Glomerular visceral epithelial cell (primary cell): Measurements from ENCODE around the gene KATNIP.

Source experiments
- DNase-seq: peaks from one replicate; pipeline ENCODE4 v3.0.0-alpha.2; 2016; ENCODE audit errors: extremely low spot score

Gene KATNIP

DNA sequence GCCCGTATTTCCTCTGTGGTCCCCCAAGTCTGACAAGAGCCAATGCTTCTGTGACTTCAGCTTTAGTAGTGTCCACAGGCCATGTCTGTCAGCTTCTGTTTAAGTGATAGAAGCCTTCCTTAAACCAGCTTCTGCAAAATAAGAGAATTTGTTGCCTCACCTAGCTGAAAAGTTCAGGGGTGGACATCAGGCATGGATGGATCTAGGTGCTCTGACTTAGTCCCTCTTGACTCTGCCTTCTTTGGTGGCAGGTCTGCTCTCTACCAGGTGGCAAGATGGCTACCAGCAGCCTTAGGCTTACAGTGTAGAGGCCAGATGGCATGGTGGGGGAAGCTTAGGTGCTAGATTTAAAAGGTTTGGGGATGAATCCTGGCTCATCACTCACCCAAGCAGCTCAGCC lies 33.7 kb downstream of the KATNIP start:
- no peak for DNase-seq

DNA sequence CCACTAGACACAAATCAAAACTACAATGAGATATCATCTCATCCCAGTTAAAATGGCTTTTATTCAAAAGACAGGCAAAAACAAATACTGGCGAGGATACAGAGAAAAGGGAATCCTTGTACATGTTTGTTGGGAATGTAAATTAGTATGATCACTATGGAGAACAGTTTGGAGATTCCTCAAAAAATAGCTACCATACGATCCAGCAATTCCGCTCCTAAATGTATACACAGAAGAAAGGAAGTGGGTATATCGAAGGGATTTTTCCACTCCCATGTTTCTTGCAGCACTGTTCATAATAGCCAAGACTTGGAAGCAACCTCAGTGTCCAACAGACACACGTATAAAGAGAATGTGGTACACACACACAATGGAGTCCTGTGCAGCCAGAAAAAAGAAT lies 35.3 kb downstream of the KATNIP start:
- no peak for DNase-seq

DNA sequence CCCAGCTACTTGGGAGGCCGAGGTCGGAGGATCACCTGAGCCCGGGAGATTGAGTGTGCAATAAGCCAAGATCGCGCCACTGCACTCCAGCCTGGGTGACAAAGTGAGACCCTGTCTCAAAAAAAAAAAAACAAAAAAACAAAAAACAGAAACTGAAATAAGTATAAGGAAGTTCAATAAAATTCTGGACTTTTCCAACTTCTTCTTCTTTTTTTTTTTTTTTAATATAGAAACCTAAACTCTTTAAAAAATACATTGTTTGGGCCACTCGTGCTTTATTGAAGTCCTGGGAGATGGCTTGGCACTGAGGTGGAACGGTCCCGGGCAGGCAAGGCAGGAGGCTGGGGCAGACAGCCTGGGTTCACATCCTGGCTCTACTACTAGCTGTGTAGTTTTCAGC lies 36.8 kb downstream of the KATNIP start:
- DNase-seq, result no peak

DNA sequence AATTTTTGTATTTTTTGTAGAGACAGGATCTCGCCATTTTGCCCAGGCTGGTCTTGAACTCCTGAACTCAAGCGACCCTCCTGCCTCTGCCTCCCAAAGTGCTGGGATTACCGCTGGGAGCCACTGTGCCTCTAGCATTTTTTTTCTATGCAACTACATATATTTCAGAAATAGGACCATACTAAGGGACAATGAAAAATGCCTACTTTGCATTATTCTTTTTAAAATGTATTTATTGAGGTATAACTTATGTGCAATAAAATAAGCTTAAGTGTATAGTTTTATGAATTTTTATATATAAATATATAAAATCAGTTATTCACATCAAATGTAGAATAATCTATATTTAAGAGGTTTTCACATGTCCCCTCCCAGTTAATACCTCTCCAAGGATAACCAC lies 38.1 kb downstream of the KATNIP start:
- DNase-seq, result no peak

DNA sequence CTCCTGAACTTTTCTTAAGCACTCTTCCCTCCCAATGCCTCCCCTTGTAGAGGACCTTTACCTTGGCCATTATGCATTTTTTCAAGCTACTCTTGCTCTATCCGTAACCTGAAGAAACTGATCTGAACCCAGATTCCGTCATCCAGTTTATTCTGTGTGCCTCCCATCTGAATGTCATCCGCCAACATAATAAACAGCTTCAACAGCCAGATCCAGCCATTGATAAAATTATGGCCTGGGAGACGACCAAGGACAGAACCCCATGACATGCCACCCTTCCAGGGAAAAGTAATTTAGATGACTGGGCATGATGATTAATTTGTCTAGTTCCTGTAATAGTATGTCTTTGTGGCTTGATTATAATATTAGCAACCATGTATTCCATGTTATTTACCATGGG lies 41.9 kb downstream of the KATNIP start:
- DNase-seq, result no peak

DNA sequence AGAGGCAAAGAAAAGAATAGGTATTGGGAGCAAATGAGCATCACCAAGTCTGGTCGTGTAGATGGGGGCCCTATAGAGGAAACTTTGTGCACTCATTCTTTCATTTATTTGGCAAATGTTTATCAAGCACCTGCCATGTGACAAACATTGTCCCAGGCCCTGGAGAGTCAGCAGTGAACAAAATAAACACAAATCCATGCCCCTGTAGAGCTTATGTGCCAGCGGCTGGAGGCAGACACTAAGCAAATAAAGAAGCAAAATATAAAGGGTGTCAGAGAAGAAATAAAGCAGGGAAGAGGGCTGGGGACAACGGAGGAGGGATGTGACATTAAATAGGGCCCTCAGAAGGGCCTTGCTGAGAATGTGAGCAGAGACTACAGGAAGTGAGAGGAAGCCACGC lies 45.5 kb downstream of the KATNIP start:
- no peak for DNase-seq

DNA sequence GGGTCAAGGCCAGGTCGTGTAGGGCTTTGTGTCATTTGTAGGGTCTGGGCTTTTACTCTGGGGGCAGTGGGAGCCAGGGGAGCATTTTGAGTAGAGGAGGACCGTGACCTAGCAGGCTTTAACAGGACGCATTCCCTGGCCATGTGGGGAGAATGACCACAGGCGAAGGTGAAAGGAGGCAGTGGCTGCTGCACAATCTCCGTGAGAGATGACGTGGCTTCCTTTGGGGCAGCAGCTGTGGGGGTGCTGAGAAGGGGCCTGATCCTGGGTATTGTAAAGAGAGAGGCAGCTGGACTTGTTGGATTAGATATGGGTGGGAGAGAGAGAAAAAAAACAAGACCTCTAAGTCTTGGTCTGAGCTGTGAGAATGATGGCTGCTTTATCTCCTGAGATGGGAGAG lies 46.0 kb downstream of the KATNIP start:
- no peak for DNase-seq

DNA sequence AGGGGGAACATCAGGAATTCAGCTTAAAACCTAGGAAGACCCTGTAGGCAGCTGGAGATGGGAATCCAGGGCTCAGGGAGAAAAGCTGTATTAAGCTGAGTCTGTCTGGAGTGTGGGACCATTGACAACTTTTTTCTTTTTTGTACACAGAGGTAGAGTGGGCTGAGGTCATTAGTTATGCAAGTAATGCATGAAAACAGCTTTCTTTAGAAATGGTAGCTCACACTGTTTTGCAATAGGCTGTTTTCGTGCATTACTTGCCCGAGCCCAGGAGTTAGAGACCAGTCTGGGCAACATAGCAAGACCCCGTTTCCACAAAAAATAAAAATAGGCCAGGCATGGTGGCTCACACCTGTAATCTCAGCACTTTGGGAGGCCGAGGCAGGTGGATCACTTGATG lies 46.5 kb downstream of the KATNIP start:
- DNase-seq, result no peak

DNA sequence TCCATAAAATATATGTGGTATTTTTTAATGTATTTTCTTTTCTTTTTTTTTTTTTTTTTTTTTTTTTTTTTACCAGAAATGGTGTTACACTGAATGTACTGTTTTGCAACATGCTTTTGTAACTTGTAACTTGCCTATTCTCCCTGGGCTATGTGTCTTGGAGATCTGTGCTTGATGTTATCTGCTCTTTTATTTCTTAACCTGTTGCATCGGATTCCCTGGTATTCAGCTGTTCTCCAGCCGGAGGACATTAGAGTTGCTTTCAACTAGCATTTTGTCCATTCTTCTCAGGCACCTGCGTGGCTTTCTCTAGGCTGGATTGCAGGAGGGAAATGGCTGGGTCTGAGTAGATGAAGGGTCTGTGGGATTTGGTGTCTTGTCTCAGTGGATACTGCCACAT lies 47.4 kb downstream of the KATNIP start:
- DNase-seq, result no peak

DNA sequence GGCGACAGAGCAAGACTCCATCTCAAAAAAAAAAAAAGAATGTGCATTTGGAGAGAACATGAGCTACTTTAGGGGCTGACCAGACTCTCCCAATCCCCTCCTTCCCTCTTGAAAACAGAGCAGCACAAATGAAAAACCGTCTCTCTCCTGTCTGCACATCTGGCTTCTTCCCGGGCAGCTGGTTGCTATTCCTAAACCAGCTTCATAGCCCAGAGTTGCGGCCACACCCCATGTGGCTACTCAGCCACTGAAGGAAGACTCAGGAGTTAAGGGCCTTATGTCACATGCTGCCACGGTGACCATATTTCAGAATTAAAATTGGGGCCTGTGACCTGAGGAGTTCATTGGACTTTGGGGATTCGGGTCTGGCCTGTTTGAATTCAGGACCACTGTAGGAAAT lies 48.3 kb downstream of the KATNIP start:
- DNase-seq, result no peak

DNA sequence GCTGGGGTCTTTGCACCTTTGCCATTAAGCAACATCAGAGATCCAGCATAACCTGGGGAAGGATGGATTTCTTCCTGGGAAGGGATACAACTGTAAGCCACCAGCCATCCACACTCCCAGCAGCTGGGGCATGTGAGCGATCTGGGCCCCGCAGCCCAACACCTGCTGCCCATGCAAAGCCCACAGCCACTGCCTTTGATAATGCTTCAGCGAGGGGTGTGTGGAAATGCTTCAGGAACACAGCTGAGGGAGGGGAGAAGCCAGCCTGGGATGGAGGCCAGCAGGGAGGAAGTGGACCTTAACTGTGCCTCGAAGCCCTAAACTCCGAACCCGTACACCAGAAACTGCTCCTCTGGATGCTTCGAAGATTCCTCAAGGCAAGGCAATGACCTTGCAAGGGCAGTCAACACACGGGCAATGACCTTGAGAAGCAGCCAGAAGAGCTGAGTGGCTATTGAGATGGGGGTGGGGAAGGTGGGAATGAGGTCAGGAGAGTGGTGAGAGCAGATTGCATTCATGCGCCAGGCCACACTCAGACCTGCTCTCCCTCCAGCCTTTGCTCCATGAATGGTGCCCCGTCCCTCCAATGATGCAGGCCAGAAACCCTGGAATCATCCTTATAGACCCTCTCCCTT lies 49.1 kb downstream of the KATNIP start:
- DNase-seq, result no peak

DNA sequence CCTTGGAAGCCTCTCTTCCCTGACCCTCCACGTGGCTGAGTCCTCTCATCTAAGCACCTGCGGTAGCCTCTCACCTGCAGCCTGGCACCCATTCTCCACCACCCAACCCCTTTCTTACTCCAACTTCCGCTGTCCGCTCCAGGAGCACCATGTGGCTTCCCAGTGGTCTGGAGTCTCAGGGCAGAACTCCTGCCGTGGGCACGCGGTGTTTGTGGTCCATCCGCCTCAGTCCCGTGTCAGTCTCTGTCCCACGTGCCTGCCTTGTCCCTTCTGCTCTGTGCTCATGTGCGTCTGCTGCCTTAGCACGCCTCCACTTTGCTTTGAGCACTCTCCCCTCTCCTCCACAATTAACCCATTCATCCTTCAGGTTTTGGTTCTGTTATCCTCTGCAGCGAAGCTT lies 49.7 kb downstream of the KATNIP start:
- DNase-seq, result no peak
